Measurements from ENCODE around the gene COL5A3. TPM values are rescaled to one million over a fixed set of nuclear protein-coding genes. Genes with fewer than 3 reads are reported as not detected.
"Not testable (repeated sequence)": the region's sequence is repeated elsewhere in the genome, so short reads cannot be mapped to it uniquely, and the experiment has no call there.

Gene COL5A3
- polyA plus RNA-seq, 1 donor (not counting 4 experiments of a cell fraction or from before 2014, with no cell fraction given), result 0.43 TPM

GRCh38 chr19:9923440-9923839, 86.9 kb downstream of the COL5A3 start:
- dilution Hi-C loops (cut with MboI; ENCODE audit: extremely low pct_ligation_motif_present, low sequenced_read_pairs), result no loop called here

GRCh38 chr19:9922782-9923379, 87.4 kb downstream of the COL5A3 start:
- DNase-seq (ENCODE audit: low read depth, low spot score); H3K4me3 ChIP-seq (ENCODE audit: control insufficient read depth in 2 of 3, extremely low read depth in 1 of 3, insufficient read depth in 2 of 3, low read depth in 1 of 3, low read length in 3 of 3); dilution Hi-C loops (cut with MboI; ENCODE audit: extremely low pct_ligation_motif_present, low sequenced_read_pairs); H3K4me2 ChIP-seq (ENCODE audit: control insufficient read depth, extremely low read depth, insufficient read depth, low read depth, low read length); H3K9me1 ChIP-seq (ENCODE audit: control insufficient read depth, extremely low read depth, insufficient read depth, low read length); H3K9ac ChIP-seq (ENCODE audit: control insufficient read depth, extremely low read depth, insufficient read depth, low read length); H4K20me1 ChIP-seq (ENCODE audit: control insufficient read depth, extremely low read depth, insufficient read depth, low read length); H3K27ac ChIP-seq (ENCODE audit: control insufficient read depth, insufficient read depth, low read length); FAIRE-seq; H3K27me3 ChIP-seq (ENCODE audit: control insufficient read depth, extremely low read depth, insufficient read depth, low read length); H3K4me1 ChIP-seq (ENCODE audit: control insufficient read depth, extremely low read depth, insufficient read depth, low read length); H3K9me3 ChIP-seq (ENCODE audit: control insufficient read depth, low read depth, low read length); H3K36me3 ChIP-seq (ENCODE audit: control insufficient read depth in 2 of 2, extremely low read depth in 1 of 2, insufficient read depth in 2 of 2, low read length in 2 of 2); H2AFZ ChIP-seq (ENCODE audit: control insufficient read depth, low read length); H3K79me2 ChIP-seq (ENCODE audit: control insufficient read depth, insufficient read depth, low read length): not testable (repeated sequence)

More at GRCh38 chr19:9923440-9923839, 86.9 kb downstream of the COL5A3 start:
- DNase-seq (ENCODE audit: low read depth, low spot score) (no peak), FAIRE-seq (no peak)
- no peaks in the 10 kb centered on the region for H3K27me3 ChIP-seq (ENCODE audit: control insufficient read depth, extremely low read depth, insufficient read depth, low read length)
- no peak overlapping the region for H3K9ac ChIP-seq (ENCODE audit: control insufficient read depth, extremely low read depth, insufficient read depth, low read length)
- TF ChIP-seq CTCF (optimal IDR thresholded peaks at IDR 0.05 in 1 of 3, IDR thresholded peaks at IDR 0.05 in 1 of 3, conservative IDR thresholded peaks at IDR 0.05 in 1 of 3; ENCODE audit: extremely low read depth in 1 of 3, insufficient read depth in 2 of 3, low read length in 3 of 3) (no peak), EZH2 (IDR thresholded peaks at IDR 0.05; ENCODE audit: low read length) (no peak)
- H3K9me1 ChIP-seq (ENCODE audit: control insufficient read depth, extremely low read depth, insufficient read depth, low read length), result no peaks in the 10 kb centered on the region
- H3K36me3 ChIP-seq (ENCODE audit: control insufficient read depth in 2 of 2, extremely low read depth in 1 of 2, insufficient read depth in 2 of 2, low read length in 2 of 2), result no peaks in the 10 kb centered on the region
- H4K20me1 ChIP-seq (ENCODE audit: control insufficient read depth, extremely low read depth, insufficient read depth, low read length), result no peaks in the 10 kb centered on the region
- H3K9me3 ChIP-seq (ENCODE audit: control insufficient read depth, low read depth, low read length), result no peaks in the 10 kb centered on the region
- no peak overlapping the region for H3K4me2 ChIP-seq (ENCODE audit: control insufficient read depth, extremely low read depth, insufficient read depth, low read depth, low read length)
- no peak overlapping the region for H3K4me3 ChIP-seq (ENCODE audit: control insufficient read depth in 2 of 3, extremely low read depth in 1 of 3, insufficient read depth in 2 of 3, low read depth in 1 of 3, low read length in 3 of 3)
- H3K27ac ChIP-seq (ENCODE audit: control insufficient read depth, insufficient read depth, low read length), result no peak overlapping the region
- H2AFZ ChIP-seq (ENCODE audit: control insufficient read depth, low read length), result no peak overlapping the region
- H3K79me2 ChIP-seq (ENCODE audit: control insufficient read depth, insufficient read depth, low read length), result no peaks in the 10 kb centered on the region
- H3K4me1 ChIP-seq (ENCODE audit: control insufficient read depth, extremely low read depth, insufficient read depth, low read length), result no peaks in the 10 kb centered on the region

- DNase-seq (ENCODE audit: low read depth, low spot score) (no peak), FAIRE-seq (peak; percentile 95)
- H3K4me2 ChIP-seq (ENCODE audit: control insufficient read depth, extremely low read depth, insufficient read depth, low read depth, low read length), result peak overlapping the region; percentile 6
- H3K9me3 ChIP-seq (ENCODE audit: control insufficient read depth, low read depth, low read length), result no peaks in the 10 kb centered on the region
- dilution Hi-C loops (cut with MboI; ENCODE audit: extremely low pct_ligation_motif_present, low sequenced_read_pairs), result no loop called here
- no peaks in the 10 kb centered on the region for H3K9me1 ChIP-seq (ENCODE audit: control insufficient read depth, extremely low read depth, insufficient read depth, low read length)
- H3K27me3 ChIP-seq (ENCODE audit: control insufficient read depth, extremely low read depth, insufficient read depth, low read length), result peaks cover 15% of the 10 kb centered on the region
- no peak overlapping the region for H3K9ac ChIP-seq (ENCODE audit: control insufficient read depth, extremely low read depth, insufficient read depth, low read length)
- no peaks in the 10 kb centered on the region for H4K20me1 ChIP-seq (ENCODE audit: control insufficient read depth, extremely low read depth, insufficient read depth, low read length)
- H3K4me3 ChIP-seq (ENCODE audit: control insufficient read depth in 2 of 3, extremely low read depth in 1 of 3, insufficient read depth in 2 of 3, low read depth in 1 of 3, low read length in 3 of 3), result no peak overlapping the region
- peak overlapping the region; percentile 79 for H2AFZ ChIP-seq (ENCODE audit: control insufficient read depth, low read length)
- no peak overlapping the region for H3K27ac ChIP-seq (ENCODE audit: control insufficient read depth, insufficient read depth, low read length)
- TF ChIP-seq EZH2 (IDR thresholded peaks at IDR 0.05; ENCODE audit: low read length) (no peak), CTCF (optimal IDR thresholded peaks at IDR 0.05 in 1 of 3, IDR thresholded peaks at IDR 0.05 in 1 of 3, conservative IDR thresholded peaks at IDR 0.05 in 1 of 3; ENCODE audit: extremely low read depth in 1 of 3, insufficient read depth in 2 of 3, low read length in 3 of 3) (no peak)
- H3K4me1 ChIP-seq (ENCODE audit: control insufficient read depth, extremely low read depth, insufficient read depth, low read length), result peaks cover 8% of the 10 kb centered on the region
- no peaks in the 10 kb centered on the region for H3K79me2 ChIP-seq (ENCODE audit: control insufficient read depth, insufficient read depth, low read length)
- H3K36me3 ChIP-seq (ENCODE audit: control insufficient read depth in 2 of 2, extremely low read depth in 1 of 2, insufficient read depth in 2 of 2, low read length in 2 of 2), result no peaks in the 10 kb centered on the region
Measured at GRCh38 chr19:9917321-9917720, 93.0 kb downstream of the COL5A3 start.
